Mammary epithelial cell (primary cell): ENCODE results near the gene BUD31.

Experiments used
- CTCF ChIP-seq, 2 donors: IDR thresholded peaks in 1 of 2; conservative IDR thresholded peaks in 1 of 2; 2 replicates each; pipeline ENCODE4 v1.5.1; 2011 to 2012; ENCODE audit warnings: inconsistent platforms in 2 of 2, low read length in 2 of 2, mild to moderate bottlenecking in 2 of 2, control low read depth in 1 of 2, low read depth in 1 of 2; ENCODE audit not compliant: insufficient read depth in 1 of 2; ENCODE audit errors: extremely low read depth in 1 of 2
- EZH2 ChIP-seq: IDR thresholded peaks from 2 replicates; pipeline ENCODE4 v1.6.1; 2012; ENCODE audit warnings: low read length, inconsistent platforms, borderline replicate concordance

- no peak for TF ChIP-seq CTCF (conservative IDR thresholded peaks at IDR 0.05 in 1 of 2, IDR thresholded peaks at IDR 0.05 in 1 of 2; ENCODE audit: extremely low read depth in 1 of 2, insufficient read depth in 1 of 2, low read depth in 1 of 2, low read length in 2 of 2)
- no peak for TF ChIP-seq EZH2
Observed at GRCh38 chr7:99409806-99410205, 1.0 kb downstream of the BUD31 start.
